Neural cell (in vitro differentiated cells): ENCODE measurements around the gene BNIPL.

ENCODE experiments used
- EP300 ChIP-seq: fragments of 450-650 bp; conservative IDR thresholded peaks from 2 replicates; pipeline ENCODE4 v1.6.1; 2014; ENCODE audit warnings: antibody characterized with exemption, mild to moderate bottlenecking, moderate library complexity; ENCODE audit not compliant: poor library complexity, severe bottlenecking
- EZH2 ChIP-seq: fragments of 200-600, 300-800 bp; shearing (Covaris generic), sonication (generic); IDR thresholded peaks from 2 replicates; pipeline ENCODE4 v1.6.1; 2014; ENCODE audit warnings: antibody characterized with exemption, low read length, borderline replicate concordance, mild to moderate bottlenecking; ENCODE audit not compliant: insufficient read depth, poor library complexity, severe bottlenecking
- MXI1 ChIP-seq: fragments of 450-650 bp; conservative IDR thresholded peaks from 2 replicates; pipeline ENCODE4 v1.6.1; 2014; ENCODE audit warnings: antibody characterized with exemption, mild to moderate bottlenecking; ENCODE audit not compliant: poor library complexity, severe bottlenecking
- POLR2AphosphoS5 ChIP-seq: IDR thresholded peaks from 2 replicates; pipeline ENCODE4 v1.6.1; 2012
- RAD21 ChIP-seq: fragments of 450-650 bp; conservative IDR thresholded peaks from 2 replicates; pipeline ENCODE4 v1.6.1; 2014; ENCODE audit warnings: antibody characterized with exemption, mild to moderate bottlenecking, moderate library complexity
- SMC3 ChIP-seq: fragments of 450-650 bp; conservative IDR thresholded peaks from 2 replicates; pipeline ENCODE4 v1.6.1; 2014; ENCODE audit warnings: antibody characterized with exemption, mild to moderate bottlenecking, moderate library complexity; ENCODE audit not compliant: poor library complexity
- TAF1 ChIP-seq: IDR thresholded peaks from 2 replicates; pipeline ENCODE4 v1.6.1; 2012; ENCODE audit warnings: low read depth
- TF ChIP-seq, protein P1 (sequence below): fragments of 450-650 bp; IDR thresholded peaks from 2 replicates; pipeline ENCODE4 v1.5.1; 2014; ENCODE audit warnings: antibody characterized with exemption, mild to moderate bottlenecking, moderate library complexity; ENCODE audit not compliant: poor library complexity, severe bottlenecking
- TF ChIP-seq, protein P2 (sequence below): IDR thresholded peaks from 2 replicates; pipeline ENCODE4 v1.6.1; 2012; ENCODE audit warnings: borderline replicate concordance

DNA sequence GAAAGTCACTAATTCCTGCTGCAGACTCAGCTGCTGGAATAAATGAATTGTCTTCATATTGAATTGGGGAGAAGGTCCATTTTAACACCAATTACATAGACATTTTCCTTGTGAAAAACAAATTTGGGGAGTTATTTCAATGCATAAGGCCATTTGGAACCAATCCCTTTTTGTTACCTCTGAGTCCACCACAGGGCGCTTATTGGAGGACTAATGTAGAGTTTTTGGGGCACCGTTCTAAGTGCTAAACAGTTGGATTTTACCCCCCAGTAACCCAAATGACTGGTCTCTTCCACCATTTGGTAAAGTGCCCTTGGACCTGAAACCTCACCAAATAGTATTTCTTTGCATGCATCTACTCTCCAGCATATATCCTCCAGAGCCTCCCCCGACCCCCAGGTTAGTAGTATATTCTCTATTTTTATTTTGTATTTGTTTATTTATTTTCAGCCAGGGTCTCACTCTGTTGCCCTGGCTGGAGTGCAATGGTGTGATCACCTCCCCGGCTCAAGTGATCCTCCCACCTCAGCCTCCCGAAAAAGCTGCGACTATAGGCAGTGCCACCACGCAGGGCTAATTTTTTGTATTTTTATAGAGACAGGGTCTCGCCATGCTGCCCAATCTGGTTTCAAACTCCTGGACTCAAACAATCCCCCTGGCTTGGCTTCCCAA, 26.6 kb upstream of the BNIPL start:
- TF ChIP-seq, protein P1, sequence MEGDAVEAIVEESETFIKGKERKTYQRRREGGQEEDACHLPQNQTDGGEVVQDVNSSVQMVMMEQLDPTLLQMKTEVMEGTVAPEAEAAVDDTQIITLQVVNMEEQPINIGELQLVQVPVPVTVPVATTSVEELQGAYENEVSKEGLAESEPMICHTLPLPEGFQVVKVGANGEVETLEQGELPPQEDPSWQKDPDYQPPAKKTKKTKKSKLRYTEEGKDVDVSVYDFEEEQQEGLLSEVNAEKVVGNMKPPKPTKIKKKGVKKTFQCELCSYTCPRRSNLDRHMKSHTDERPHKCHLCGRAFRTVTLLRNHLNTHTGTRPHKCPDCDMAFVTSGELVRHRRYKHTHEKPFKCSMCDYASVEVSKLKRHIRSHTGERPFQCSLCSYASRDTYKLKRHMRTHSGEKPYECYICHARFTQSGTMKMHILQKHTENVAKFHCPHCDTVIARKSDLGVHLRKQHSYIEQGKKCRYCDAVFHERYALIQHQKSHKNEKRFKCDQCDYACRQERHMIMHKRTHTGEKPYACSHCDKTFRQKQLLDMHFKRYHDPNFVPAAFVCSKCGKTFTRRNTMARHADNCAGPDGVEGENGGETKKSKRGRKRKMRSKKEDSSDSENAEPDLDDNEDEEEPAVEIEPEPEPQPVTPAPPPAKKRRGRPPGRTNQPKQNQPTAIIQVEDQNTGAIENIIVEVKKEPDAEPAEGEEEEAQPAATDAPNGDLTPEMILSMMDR: no peak
- TF ChIP-seq RAD21 (no peak), EP300 (no peak), POLR2AphosphoS5 (no peak), MXI1 (no peak), EZH2 (no peak), TAF1 (no peak), SMC3 (no peak)
- TF ChIP-seq, protein P2, sequence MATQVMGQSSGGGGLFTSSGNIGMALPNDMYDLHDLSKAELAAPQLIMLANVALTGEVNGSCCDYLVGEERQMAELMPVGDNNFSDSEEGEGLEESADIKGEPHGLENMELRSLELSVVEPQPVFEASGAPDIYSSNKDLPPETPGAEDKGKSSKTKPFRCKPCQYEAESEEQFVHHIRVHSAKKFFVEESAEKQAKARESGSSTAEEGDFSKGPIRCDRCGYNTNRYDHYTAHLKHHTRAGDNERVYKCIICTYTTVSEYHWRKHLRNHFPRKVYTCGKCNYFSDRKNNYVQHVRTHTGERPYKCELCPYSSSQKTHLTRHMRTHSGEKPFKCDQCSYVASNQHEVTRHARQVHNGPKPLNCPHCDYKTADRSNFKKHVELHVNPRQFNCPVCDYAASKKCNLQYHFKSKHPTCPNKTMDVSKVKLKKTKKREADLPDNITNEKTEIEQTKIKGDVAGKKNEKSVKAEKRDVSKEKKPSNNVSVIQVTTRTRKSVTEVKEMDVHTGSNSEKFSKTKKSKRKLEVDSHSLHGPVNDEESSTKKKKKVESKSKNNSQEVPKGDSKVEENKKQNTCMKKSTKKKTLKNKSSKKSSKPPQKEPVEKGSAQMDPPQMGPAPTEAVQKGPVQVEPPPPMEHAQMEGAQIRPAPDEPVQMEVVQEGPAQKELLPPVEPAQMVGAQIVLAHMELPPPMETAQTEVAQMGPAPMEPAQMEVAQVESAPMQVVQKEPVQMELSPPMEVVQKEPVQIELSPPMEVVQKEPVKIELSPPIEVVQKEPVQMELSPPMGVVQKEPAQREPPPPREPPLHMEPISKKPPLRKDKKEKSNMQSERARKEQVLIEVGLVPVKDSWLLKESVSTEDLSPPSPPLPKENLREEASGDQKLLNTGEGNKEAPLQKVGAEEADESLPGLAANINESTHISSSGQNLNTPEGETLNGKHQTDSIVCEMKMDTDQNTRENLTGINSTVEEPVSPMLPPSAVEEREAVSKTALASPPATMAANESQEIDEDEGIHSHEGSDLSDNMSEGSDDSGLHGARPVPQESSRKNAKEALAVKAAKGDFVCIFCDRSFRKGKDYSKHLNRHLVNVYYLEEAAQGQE: no peak
